ENCODE measurements around the gene FKBP14. TPM values are rescaled to one million over a fixed set of nuclear protein-coding genes. Genes with fewer than 3 reads are reported as not detected.

The FKBP14 gene
- polyA plus RNA-seq, 1 of the 3 experiments (the other 2 are of a cell fraction), result 15.7 TPM

DNA sequence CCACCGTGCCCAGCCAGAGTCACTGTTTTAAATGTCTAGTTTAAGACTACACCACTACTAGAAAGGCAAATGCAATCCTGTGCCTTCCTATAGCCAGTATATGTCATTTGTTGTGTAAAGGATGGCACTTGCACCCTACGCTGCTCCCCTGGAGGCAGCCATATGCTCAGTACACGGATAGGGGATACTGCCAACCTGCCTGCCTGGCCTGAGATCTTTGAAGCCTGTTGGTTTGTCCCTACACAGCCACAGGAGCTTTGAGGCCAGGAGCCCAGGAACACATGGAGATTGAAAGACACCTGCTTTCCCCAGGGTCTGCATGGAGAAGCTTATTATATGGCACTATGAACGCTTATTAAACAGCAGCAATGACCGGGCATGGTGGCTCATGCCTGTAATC is 34.6 kb downstream of the FKBP14 start (continued):
- no peak for TF ChIP-seq FOXM1 (IDR thresholded peaks at IDR 0.05; ENCODE audit: low read depth)
- TF ChIP-seq, protein P1, sequence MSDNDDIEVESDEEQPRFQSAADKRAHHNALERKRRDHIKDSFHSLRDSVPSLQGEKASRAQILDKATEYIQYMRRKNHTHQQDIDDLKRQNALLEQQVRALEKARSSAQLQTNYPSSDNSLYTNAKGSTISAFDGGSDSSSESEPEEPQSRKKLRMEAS (IDR thresholded peaks at IDR 0.05; ENCODE audit: low read depth), result no peak
- TF ChIP-seq, protein P2, sequence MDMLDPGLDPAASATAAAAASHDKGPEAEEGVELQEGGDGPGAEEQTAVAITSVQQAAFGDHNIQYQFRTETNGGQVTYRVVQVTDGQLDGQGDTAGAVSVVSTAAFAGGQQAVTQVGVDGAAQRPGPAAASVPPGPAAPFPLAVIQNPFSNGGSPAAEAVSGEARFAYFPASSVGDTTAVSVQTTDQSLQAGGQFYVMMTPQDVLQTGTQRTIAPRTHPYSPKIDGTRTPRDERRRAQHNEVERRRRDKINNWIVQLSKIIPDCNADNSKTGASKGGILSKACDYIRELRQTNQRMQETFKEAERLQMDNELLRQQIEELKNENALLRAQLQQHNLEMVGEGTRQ (IDR thresholded peaks at IDR 0.05; ENCODE audit: borderline replicate concordance, low read depth, low read length), result no peak
- TF ChIP-seq, protein P3, sequence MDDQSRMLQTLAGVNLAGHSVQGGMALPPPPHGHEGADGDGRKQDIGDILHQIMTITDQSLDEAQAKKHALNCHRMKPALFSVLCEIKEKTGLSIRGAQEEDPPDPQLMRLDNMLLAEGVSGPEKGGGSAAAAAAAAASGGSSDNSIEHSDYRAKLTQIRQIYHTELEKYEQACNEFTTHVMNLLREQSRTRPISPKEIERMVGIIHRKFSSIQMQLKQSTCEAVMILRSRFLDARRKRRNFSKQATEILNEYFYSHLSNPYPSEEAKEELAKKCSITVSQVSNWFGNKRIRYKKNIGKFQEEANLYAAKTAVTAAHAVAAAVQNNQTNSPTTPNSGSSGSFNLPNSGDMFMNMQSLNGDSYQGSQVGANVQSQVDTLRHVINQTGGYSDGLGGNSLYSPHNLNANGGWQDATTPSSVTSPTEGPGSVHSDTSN (IDR thresholded peaks at IDR 0.05), result no peak
- TF ChIP-seq RAD21 (IDR thresholded peaks at IDR 0.05; ENCODE audit: low read length), result no peak
- TF ChIP-seq RXRA (IDR thresholded peaks at IDR 0.05; ENCODE audit: borderline replicate concordance, low read depth), result no peak

DNA sequence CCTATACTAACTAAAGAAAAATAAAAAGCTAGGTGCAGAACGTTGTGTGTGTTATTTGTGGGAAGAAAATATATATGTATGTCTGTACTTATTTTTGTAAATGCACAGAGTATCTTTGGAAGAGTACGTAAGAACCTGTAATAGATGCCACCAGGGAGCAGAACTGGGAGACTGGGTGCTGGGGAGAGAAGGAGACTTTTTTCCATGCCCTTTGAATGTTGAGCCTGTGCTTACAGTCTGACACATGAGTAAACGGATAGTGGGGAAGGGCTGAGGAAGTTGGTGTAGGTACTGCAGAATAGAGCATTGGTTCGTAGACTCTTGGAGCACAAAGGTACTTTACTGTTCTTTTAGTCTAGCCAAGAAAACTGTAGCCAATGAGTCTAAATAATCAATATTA is 35.6 kb downstream of the FKBP14 start:
- Histone ChIP-seq H3K27ac (ENCODE audit: low read depth in 2 of 2, low read length in 1 of 2) (no peak overlapping the region), H3F3A (replicated peaks; ENCODE audit: insufficient read depth) (peaks cover 29% of the 10 kb centered on the region), H3K4me1 (ENCODE audit: control insufficient read depth in 1 of 2, insufficient read depth in 2 of 2, low read depth in 1 of 2, low read length in 1 of 2) (peaks cover 6 to 10% of the 10 kb centered on the region in 2 experiments; a peak in 2 of 4 replicates), H3K9me3 (peaks cover 33% of the 10 kb centered on the region), H3K9ac (no peak overlapping the region), H3K9me2 (no peaks in the 10 kb centered on the region), H3K36me3 (replicated peaks in 1 of 2; ENCODE audit: control insufficient read depth in 1 of 2, insufficient read depth in 2 of 2, low read length in 1 of 2) (peaks cover 0 to 8% of the 10 kb centered on the region in 2 experiments), H2AFZ (ENCODE audit: low read depth) (no peak overlapping the region), H3K27me3 (ENCODE audit: insufficient read depth) (no peaks in the 10 kb centered on the region), H4K20me1 (ENCODE audit: insufficient read depth) (no peaks in the 10 kb centered on the region), H3K79me2 (ENCODE audit: insufficient read depth) (peaks cover 42% of the 10 kb centered on the region), H3K4me2 (no peak overlapping the region), H3K4me3 (ENCODE audit: low read depth in 2 of 2, low read length in 1 of 2) (no peak overlapping the region)
- no peak for TF ChIP-seq SIN3A (IDR thresholded peaks at IDR 0.05; ENCODE audit: borderline replicate concordance, low read depth, low read length)
- ChIA-PET POLR2A (no interaction called here), CTCF (interaction anchor here (1.5 kb wide), 1 partner anchor 573 kb away, joined by 3 read pairs; no protein-coding TSS in a partner anchor)
- no peak for DNase-seq
- WGBS (ENCODE audit: low lambda C conversion rate), result 92% methylated on average over 4 of the region's 4 CpGs

DNA sequence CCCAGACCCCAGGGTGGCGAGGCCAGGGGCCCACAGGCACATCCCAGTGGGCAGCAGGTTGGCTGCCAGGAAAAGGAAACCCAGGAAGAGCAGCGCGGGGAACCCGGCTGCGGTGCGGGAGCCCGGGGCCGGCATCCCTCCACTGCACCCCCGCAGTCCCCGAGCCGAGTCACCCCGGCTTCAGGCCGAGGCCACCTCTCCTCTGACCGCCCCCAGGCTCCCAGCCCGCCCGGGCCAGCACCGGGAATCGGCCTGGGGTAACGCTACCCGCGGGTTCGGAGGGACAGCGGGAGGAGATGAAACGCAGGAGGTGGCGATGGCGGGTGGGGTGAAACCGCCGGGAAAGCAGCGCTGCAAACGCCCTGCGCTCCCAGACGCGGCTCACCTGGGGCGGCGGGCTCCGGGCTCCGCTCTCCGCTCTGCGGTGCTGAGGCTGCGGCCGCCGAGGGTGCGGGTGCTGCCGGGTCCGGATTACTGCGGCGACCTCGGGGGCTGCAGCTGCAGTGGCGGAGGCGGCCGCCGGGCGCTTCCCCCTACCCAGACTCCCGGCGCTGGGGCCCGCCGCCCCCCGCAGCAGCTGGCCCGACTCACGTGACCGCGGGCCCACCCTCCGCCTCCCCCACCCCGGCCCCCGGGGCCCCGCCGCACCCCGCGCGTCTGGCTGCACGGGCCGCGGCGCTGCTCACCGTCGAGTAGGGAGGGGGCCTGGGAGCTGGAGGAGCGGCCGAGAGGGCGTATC is 37.1 kb downstream of the FKBP14 start, which contains the start of gene SCRN1:
Gene SCRN1, minus strand, starts transcription at position 545 of the 739 bp plus-strand sequence. CDS start 20,734 bp downstream, outside the sequence.
- Histone ChIP-seq H3K9ac (peak within 1 kb of the TSS; percentile 92), H3K27me3 (ENCODE audit: insufficient read depth) (no peaks in the 10 kb centered on the region), H3K4me2 (peak within 1 kb of the TSS; percentile 91), H3F3A (replicated peaks; ENCODE audit: insufficient read depth) (peaks cover 29% of the 10 kb centered on the region), H3K4me3 (ENCODE audit: low read depth in 2 of 2, low read length in 1 of 2) (peak within 1 kb of the TSS; percentile 87), H3K9me3 (peaks cover 18% of the 10 kb centered on the region), H3K9me2 (no peaks in the 10 kb centered on the region), H3K27ac (ENCODE audit: low read depth in 2 of 2, low read length in 1 of 2) (peak within 1 kb of the TSS; percentile 88 to 90), H2AFZ (ENCODE audit: low read depth) (peak within 1 kb of the TSS; percentile 93), H3K36me3 (replicated peaks in 1 of 2; ENCODE audit: control insufficient read depth in 1 of 2, insufficient read depth in 2 of 2, low read length in 1 of 2) (peaks cover 0 to 3% of the 10 kb centered on the region in 2 experiments), H4K20me1 (ENCODE audit: insufficient read depth) (no peaks in the 10 kb centered on the region), H3K4me1 (ENCODE audit: control insufficient read depth in 1 of 2, insufficient read depth in 2 of 2, low read depth in 1 of 2, low read length in 1 of 2) (peaks cover 6 to 10% of the 10 kb centered on the region in 2 experiments; a peak in 2 of 4 replicates), H3K79me2 (ENCODE audit: insufficient read depth) (peaks cover 57% of the 10 kb centered on the region)
- 2% methylated on average over 22 of the region's 79 CpGs for WGBS (ENCODE audit: low lambda C conversion rate)
- CTCF ChIA-PET, result interaction anchor here (0.6 to 5.9 kb wide), 7 partner anchors 9 to 575 kb away, joined by 3 to 21 read pairs (median 3); no protein-coding TSS in a partner anchor
- peak; percentile 99 for DNase-seq
- POLR2A ChIA-PET, result interaction anchor here (1.2 kb wide), 1 partner anchor 9 kb away, joined by 4 read pairs; no protein-coding TSS in a partner anchor
- TF ChIP-seq POLR2AphosphoS5 (IDR thresholded peaks at IDR 0.05; ENCODE audit: low read depth, low read length) (peak; percentile 70), GATA2 (CRISPR knock-in tag; IDR thresholded peaks at IDR 0.05) (no peak), YY1 (IDR thresholded peaks at IDR 0.05; ENCODE audit: low read depth) (peak; percentile 67), SMC3 (IDR thresholded peaks at IDR 0.05; ENCODE audit: low read depth, low read length) (no peak), TAF1 (IDR thresholded peaks at IDR 0.05; ENCODE audit: borderline replicate concordance, low read depth, low read length) (peak; percentile 60; the same call in 1 of the 2 replicates)
- TF ChIP-seq, protein P4, sequence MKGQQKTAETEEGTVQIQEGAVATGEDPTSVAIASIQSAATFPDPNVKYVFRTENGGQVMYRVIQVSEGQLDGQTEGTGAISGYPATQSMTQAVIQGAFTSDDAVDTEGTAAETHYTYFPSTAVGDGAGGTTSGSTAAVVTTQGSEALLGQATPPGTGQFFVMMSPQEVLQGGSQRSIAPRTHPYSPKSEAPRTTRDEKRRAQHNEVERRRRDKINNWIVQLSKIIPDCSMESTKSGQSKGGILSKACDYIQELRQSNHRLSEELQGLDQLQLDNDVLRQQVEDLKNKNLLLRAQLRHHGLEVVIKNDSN (IDR thresholded peaks at IDR 0.05; ENCODE audit: borderline replicate concordance, low read depth), result peak; percentile 85
- TF ChIP-seq, protein P5, sequence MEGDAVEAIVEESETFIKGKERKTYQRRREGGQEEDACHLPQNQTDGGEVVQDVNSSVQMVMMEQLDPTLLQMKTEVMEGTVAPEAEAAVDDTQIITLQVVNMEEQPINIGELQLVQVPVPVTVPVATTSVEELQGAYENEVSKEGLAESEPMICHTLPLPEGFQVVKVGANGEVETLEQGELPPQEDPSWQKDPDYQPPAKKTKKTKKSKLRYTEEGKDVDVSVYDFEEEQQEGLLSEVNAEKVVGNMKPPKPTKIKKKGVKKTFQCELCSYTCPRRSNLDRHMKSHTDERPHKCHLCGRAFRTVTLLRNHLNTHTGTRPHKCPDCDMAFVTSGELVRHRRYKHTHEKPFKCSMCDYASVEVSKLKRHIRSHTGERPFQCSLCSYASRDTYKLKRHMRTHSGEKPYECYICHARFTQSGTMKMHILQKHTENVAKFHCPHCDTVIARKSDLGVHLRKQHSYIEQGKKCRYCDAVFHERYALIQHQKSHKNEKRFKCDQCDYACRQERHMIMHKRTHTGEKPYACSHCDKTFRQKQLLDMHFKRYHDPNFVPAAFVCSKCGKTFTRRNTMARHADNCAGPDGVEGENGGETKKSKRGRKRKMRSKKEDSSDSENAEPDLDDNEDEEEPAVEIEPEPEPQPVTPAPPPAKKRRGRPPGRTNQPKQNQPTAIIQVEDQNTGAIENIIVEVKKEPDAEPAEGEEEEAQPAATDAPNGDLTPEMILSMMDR (IDR thresholded peaks at IDR 0.05), result no peak
- TF ChIP-seq, protein P6, sequence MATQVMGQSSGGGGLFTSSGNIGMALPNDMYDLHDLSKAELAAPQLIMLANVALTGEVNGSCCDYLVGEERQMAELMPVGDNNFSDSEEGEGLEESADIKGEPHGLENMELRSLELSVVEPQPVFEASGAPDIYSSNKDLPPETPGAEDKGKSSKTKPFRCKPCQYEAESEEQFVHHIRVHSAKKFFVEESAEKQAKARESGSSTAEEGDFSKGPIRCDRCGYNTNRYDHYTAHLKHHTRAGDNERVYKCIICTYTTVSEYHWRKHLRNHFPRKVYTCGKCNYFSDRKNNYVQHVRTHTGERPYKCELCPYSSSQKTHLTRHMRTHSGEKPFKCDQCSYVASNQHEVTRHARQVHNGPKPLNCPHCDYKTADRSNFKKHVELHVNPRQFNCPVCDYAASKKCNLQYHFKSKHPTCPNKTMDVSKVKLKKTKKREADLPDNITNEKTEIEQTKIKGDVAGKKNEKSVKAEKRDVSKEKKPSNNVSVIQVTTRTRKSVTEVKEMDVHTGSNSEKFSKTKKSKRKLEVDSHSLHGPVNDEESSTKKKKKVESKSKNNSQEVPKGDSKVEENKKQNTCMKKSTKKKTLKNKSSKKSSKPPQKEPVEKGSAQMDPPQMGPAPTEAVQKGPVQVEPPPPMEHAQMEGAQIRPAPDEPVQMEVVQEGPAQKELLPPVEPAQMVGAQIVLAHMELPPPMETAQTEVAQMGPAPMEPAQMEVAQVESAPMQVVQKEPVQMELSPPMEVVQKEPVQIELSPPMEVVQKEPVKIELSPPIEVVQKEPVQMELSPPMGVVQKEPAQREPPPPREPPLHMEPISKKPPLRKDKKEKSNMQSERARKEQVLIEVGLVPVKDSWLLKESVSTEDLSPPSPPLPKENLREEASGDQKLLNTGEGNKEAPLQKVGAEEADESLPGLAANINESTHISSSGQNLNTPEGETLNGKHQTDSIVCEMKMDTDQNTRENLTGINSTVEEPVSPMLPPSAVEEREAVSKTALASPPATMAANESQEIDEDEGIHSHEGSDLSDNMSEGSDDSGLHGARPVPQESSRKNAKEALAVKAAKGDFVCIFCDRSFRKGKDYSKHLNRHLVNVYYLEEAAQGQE (IDR thresholded peaks at IDR 0.05; ENCODE audit: low read depth, low read length), result peak; percentile 20; the same call in 1 of the 2 replicates

Measured in SK-N-SH (cell line).